Glutamatergic neuron (in vitro differentiated cells): ENCODE data around the gene MSH4. TPM values are rescaled to one million over a fixed set of nuclear protein-coding genes. Genes with fewer than 3 reads are reported as not detected.
A peak's percentile ranks its signal among the peaks of the same experiment; 100 is the strongest.

Experiments
- DNase-seq: peaks from one replicate; pipeline ENCODE4 v3.0.0; 2022
- H3K27ac Mint-ChIP-seq: one replicate; pipeline ENCODE4 v1.8.0; 2020; ENCODE audit warnings: mild to moderate bottlenecking, mixed read lengths, inconsistent platforms; ENCODE audit not compliant: unreplicated experiment
- H3K27me3 Mint-ChIP-seq: one replicate; pipeline ENCODE4 v1.8.0; 2020; ENCODE audit warnings: mild to moderate bottlenecking, moderate library complexity, mixed read lengths, inconsistent platforms; ENCODE audit not compliant: unreplicated experiment
- H3K36me3 Mint-ChIP-seq: one replicate; pipeline ENCODE4 v1.8.0; 2020; ENCODE audit warnings: mild to moderate bottlenecking, mixed read lengths, inconsistent platforms; ENCODE audit not compliant: unreplicated experiment
- H3K4me1 Mint-ChIP-seq: one replicate; pipeline ENCODE4 v1.8.0; 2020; ENCODE audit warnings: mild to moderate bottlenecking, low read depth, mixed read lengths, inconsistent platforms; ENCODE audit not compliant: unreplicated experiment
- H3K4me3 Mint-ChIP-seq: one replicate; pipeline ENCODE4 v1.8.0; 2020; ENCODE audit warnings: mild to moderate bottlenecking, mixed read lengths, inconsistent platforms; ENCODE audit not compliant: unreplicated experiment
- H3K9me3 Mint-ChIP-seq: one replicate; pipeline ENCODE4 v1.8.0; 2020; ENCODE audit warnings: mild to moderate bottlenecking, moderate library complexity, mixed read lengths, inconsistent platforms; ENCODE audit not compliant: unreplicated experiment
- CTCF ChIP-seq: fragments of 200-600 bp; sonication (generic); IDR thresholded peaks from one replicate; pipeline ENCODE4 v1.5.0; 2021; ENCODE audit not compliant: partially characterized antibody, unreplicated experiment
- total RNA-seq: library from RNA; stranded (reverse); fragmentation: NEBNext Ultra II Directional; extraction: Animal tissue kit (Norgen Biotek cat#: 25700); gene quantifications from one replicate; pipeline ENCODE4 v1.2.1, GENCODE V29; 2021; ENCODE audit not compliant: unreplicated experiment

MSH4 gene
- total RNA-seq, 1 donor from 2014 or later, result 0.20 TPM

- Mint-ChIP-seq H3K4me3 (peak within 1 kb of the TSS; percentile 100), H3K36me3 (no peaks in the 10 kb centered on the region), H3K4me1 (peaks cover 18% of the 10 kb centered on the region), H3K27me3 (peaks cover 2% of the 10 kb centered on the region), H3K27ac (peak within 1 kb of the TSS; percentile 96), H3K9me3 (peaks cover 6% of the 10 kb centered on the region)
- peak; percentile 96 for DNase-seq
- no peak for TF ChIP-seq CTCF
Measured at GRCh38 chr1:75785983-75786853, 10.5 kb upstream of the MSH4 start, which contains the start of gene RABGGTB. RABGGTB (plus strand) TSS chr1:75786256; CDS start chr1:75786272, 16 bp downstream.

- DNase-seq, result no peak
- H3K36me3 Mint-ChIP-seq, result no peaks in the 10 kb centered on the region
Measured at GRCh38 chr1:75786901-75787493, 9.7 kb upstream of the MSH4 start.

GRCh38 chr1:75787524-75787923 is 9.2 kb upstream of the MSH4 start:
- DNase-seq, result no peak
- no peak overlapping the region for H3K27ac Mint-ChIP-seq
- no peaks in the 10 kb centered on the region for H3K36me3 Mint-ChIP-seq
- peaks cover 2% of the 10 kb centered on the region for H3K27me3 Mint-ChIP-seq
- H3K4me3 Mint-ChIP-seq, result peak overlapping the region; percentile 100
- no peak for TF ChIP-seq CTCF
- peaks cover 4% of the 10 kb centered on the region for H3K9me3 Mint-ChIP-seq
- H3K4me1 Mint-ChIP-seq, result peaks cover 18% of the 10 kb centered on the region

More at GRCh38 chr1:75786901-75787493, 9.7 kb upstream of the MSH4 start:
- TF ChIP-seq CTCF, result no peak
- Mint-ChIP-seq H3K27ac (peak overlapping the region; percentile 96), H3K9me3 (peaks cover 4% of the 10 kb centered on the region), H3K27me3 (peaks cover 2% of the 10 kb centered on the region), H3K4me3 (peak overlapping the region; percentile 100), H3K4me1 (peaks cover 18% of the 10 kb centered on the region)

GRCh38 chr1:75789988-75790387 is 6.7 kb upstream of the MSH4 start:
- H3K4me3 Mint-ChIP-seq, result no peak overlapping the region
- DNase-seq, result no peak
- H3K27ac Mint-ChIP-seq, result no peak overlapping the region
- peaks cover 18% of the 10 kb centered on the region for H3K4me1 Mint-ChIP-seq
- peaks cover 3% of the 10 kb centered on the region for H3K9me3 Mint-ChIP-seq
- no peaks in the 10 kb centered on the region for H3K36me3 Mint-ChIP-seq
- no peaks in the 10 kb centered on the region for H3K27me3 Mint-ChIP-seq
- no peak for TF ChIP-seq CTCF

- Mint-ChIP-seq H3K27ac (no peak overlapping the region), H3K4me1 (peaks cover 15% of the 10 kb centered on the region), H3K27me3 (no peaks in the 10 kb centered on the region), H3K9me3 (peaks cover 3% of the 10 kb centered on the region), H3K4me3 (no peak overlapping the region), H3K36me3 (no peaks in the 10 kb centered on the region)
- no peak for DNase-seq
- no peak for TF ChIP-seq CTCF
Measured at GRCh38 chr1:75791022-75791421, 5.7 kb upstream of the MSH4 start.
